OCI-LY1 (cell line): Measurements from ENCODE around the gene XRCC1.

Experiments used
- EZH2 ChIP-seq: fragments of 200-600 bp; sonication (generic), shearing (Covaris generic); IDR thresholded peaks from 2 replicates; pipeline ENCODE4 v1.8.0; 2017; ENCODE audit warnings: borderline replicate concordance, mixed run types, mild to moderate bottlenecking, antibody characterized with exemption, low read length, moderate library complexity, mixed read lengths
- TF ChIP-seq, protein P1 (sequence below): fragments of 200-600 bp; sonication (generic), shearing (Covaris generic); IDR thresholded peaks from 2 replicates; pipeline ENCODE4 v1.5.1; 2017; ENCODE audit warnings: mild to moderate bottlenecking, antibody characterized with exemption, low read length, moderate library complexity, mixed read lengths

DNA sequence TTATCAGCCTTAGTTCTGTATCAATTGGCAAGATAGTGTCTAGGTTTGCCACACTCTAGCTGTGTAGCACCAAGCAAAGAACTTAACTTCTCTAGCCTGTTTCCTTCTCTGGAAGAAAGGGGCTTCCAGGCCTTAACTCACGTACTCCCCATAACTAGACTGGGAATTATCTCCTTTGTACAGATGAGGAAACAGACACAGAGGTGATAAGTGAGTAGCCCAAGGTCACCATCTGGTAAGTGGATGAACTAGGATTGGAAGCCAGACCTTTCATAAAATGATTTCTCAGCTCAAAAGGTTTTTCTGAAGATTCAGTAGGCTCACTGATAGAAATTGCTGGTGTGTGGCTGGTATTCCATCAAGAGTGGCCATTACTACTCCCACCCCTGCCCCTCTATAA is 41.0 kb upstream of the XRCC1 start:
- TF ChIP-seq, protein P1, sequence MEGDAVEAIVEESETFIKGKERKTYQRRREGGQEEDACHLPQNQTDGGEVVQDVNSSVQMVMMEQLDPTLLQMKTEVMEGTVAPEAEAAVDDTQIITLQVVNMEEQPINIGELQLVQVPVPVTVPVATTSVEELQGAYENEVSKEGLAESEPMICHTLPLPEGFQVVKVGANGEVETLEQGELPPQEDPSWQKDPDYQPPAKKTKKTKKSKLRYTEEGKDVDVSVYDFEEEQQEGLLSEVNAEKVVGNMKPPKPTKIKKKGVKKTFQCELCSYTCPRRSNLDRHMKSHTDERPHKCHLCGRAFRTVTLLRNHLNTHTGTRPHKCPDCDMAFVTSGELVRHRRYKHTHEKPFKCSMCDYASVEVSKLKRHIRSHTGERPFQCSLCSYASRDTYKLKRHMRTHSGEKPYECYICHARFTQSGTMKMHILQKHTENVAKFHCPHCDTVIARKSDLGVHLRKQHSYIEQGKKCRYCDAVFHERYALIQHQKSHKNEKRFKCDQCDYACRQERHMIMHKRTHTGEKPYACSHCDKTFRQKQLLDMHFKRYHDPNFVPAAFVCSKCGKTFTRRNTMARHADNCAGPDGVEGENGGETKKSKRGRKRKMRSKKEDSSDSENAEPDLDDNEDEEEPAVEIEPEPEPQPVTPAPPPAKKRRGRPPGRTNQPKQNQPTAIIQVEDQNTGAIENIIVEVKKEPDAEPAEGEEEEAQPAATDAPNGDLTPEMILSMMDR: no peak
- no peak for TF ChIP-seq EZH2
